ENCODE measurements around the gene AIFM1.
"Not testable (repeated sequence)": the region's sequence is repeated elsewhere in the genome, so short reads cannot be mapped to it uniquely, and the experiment has no call there.

AIFM1 gene

GRCh38 chrX:130121505-130121800 lies 44.2 kb downstream of the AIFM1 start:
- peak overlapping the region; percentile 51 for H3K4me3 ChIP-seq (ENCODE audit: low read depth, low read length)
- TF ChIP-seq CTCF (IDR thresholded peaks at IDR 0.05; ENCODE audit: low read depth, low read length, missing control alignments), result no peak
- no peak for DNase-seq (ENCODE audit: low read depth)

GRCh38 chrX:130120746-130121504 lies 44.7 kb downstream of the AIFM1 start:
- DNase-seq (ENCODE audit: low read depth), result no peak
- peak; percentile 56 for TF ChIP-seq CTCF (IDR thresholded peaks at IDR 0.05; ENCODE audit: low read depth, low read length, missing control alignments)
- H3K4me3 ChIP-seq (ENCODE audit: low read depth, low read length), result peak overlapping the region; percentile 51

GRCh38 chrX:130120321-130120731 lies 45.3 kb downstream of the AIFM1 start:
- TF ChIP-seq CTCF (IDR thresholded peaks at IDR 0.05; ENCODE audit: low read depth, low read length, missing control alignments), result no peak
- no peak for DNase-seq (ENCODE audit: low read depth)
- H3K4me3 ChIP-seq (ENCODE audit: low read depth, low read length), result peak overlapping the region; percentile 51

- H3K4me3 ChIP-seq (ENCODE audit: low read depth, low read length), result no peak overlapping the region
- no peak for DNase-seq (ENCODE audit: low read depth)
- no peak for TF ChIP-seq CTCF (IDR thresholded peaks at IDR 0.05; ENCODE audit: low read depth, low read length, missing control alignments)
These were observed 46.2 kb downstream of the AIFM1 start for GRCh38 chrX:130119312-130119898.

- no peak for DNase-seq (ENCODE audit: low read depth)
- TF ChIP-seq CTCF (IDR thresholded peaks at IDR 0.05; ENCODE audit: low read depth, low read length, missing control alignments), result no peak
- H3K4me3 ChIP-seq (ENCODE audit: low read depth, low read length), result no peak overlapping the region
These were observed 47.0 kb downstream of the AIFM1 start for GRCh38 chrX:130118441-130119311.

- DNase-seq (ENCODE audit: low read depth), result no peak
- no peak for TF ChIP-seq CTCF (IDR thresholded peaks at IDR 0.05; ENCODE audit: low read depth, low read length, missing control alignments)
- H3K4me3 ChIP-seq (ENCODE audit: low read depth, low read length), result no peak overlapping the region
These were observed 48.5 kb downstream of the AIFM1 start for GRCh38 chrX:130117166-130117565.

GRCh38 chrX:130115119-130115885 lies 50.3 kb downstream of the AIFM1 start:
- DNase-seq (ENCODE audit: low read depth); H3K4me3 ChIP-seq (ENCODE audit: low read depth, low read length): not testable (repeated sequence)
